HS-5 (cell line): ENCODE measurements around the gene GPX2.

ENCODE experiments used
- DNase-seq: peaks from one replicate; pipeline ENCODE4 v3.0.0-alpha.2; 2012; ENCODE audit warnings: low read depth

GPX2 gene

DNA sequence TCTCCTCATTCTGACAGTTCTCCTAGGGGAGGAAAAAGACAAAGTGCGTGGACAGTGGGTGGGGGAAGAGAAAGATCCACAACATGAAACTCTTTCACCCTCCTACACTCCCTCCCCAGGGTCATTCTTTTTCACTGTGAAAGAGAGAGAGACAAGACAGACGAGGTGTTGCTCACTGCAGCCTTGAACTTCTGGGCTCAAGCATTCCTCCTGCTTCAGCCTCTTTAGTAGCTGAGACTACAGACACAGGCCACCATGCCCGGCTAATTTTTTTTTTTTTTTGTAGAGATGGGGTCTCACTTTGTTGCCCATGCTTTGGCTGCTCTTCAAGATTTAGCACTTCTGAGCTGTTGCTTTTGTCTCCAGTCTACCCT is 2.7 kb downstream of the GPX2 start:
- DNase-seq, result no peak

DNA sequence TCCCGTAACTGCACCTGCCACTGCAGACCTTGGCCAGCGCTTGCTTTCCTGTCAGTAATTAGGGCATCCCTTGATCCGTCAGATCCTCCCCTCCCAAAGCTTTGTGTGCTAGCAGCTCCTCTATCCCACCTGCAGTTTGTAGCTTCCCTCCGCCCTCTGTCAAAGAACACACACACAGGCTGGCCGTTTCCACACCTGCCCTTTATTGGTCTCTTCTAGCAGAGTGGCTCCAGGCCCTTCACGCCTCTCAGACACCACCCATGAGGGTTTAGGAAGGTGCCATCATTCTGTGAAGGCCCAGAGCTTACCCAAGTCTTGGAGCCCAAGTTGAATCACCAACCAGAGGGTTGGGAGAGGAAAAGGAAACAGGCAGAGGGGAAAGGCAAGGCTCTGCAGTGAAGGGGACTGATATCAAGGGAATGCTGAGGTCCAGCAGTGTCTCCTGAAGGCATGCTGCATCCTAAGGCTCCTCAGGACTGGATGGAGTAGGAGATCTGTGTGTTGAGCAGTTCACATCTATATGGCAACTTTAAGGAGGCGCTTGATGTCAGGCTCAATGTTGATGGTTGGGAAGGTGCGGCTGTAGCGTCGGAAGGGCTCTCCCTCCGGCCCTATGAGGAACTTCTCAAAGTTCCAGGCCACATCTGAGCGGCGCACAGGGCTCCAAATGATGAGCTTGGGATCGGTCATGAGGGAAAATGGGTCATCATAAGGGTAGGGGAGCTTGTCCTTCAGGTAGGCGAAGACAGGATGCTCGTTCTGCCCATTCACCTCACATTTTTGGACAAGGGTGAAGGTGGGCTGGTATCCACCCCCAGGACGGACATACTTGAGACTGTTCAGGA is 3.4 kb downstream of the GPX2 start:
- no peak for DNase-seq

DNA sequence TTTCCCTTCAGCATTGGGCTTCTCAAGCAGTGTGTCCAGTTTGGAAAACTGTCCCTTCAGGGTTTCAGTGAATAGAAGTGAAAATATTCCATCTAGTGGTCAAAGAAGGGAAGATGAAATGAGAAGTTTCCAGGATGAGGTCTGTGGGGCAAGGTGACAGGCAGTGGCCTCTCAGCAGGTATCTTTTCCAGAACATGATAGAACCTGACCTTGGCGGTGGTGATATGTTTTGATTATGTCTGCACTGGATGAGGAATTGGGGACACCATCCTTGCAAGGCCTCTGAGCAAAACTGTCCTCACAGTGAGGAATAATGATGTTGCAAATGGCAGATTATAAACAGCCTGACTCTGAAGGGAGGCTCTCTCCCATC is 4.7 kb downstream of the GPX2 start:
- no peak for DNase-seq

DNA sequence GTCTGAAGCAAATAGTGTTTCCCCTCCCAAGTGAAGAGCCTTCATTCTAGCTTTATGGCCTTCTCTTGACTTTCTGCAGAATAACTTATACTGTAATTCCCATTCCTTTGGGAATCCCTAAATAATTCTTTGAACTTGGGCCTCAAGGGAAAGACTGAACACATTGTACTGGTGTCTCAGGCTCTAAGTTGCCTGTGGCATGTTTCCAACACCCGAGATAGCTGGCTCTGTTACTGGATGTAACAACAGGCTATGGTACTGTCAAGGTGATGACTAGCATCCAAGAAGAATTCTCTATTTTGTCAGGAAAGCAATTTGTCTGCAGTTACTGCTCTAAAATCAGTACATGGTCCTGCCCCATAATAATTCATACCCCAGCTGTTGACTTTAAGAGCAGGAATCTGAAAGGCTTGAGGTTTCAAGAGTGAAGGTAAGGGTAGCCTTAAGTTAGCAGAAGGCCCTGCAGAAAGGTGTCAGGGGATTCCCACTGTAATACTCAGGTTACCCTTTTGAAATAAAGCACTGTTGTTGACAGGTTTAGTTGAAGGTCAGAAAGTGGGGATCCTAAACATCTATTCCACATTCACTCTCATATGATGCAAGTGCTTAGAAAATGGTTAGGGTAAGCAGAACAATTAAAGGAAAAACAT is 5.2 kb downstream of the GPX2 start:
- no peak for DNase-seq

DNA sequence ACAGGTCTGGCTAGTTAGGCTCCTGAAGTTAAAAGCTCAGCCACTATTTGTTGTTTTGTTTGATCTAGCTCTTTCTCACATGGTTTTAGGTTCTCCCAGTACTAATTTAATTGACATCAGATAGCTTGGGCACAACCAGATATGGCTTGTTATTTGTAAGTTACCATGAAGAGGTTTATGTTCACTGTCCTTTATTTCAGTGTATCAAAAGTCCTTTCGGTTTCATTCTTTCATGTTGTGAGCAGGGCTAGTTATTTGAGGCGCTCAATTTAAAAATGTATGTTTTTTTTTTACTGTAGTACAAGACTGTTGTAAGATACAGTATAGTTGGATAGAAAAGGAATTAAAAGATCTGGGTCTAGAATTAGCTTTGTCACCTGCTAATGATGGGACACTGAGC is 7.0 kb downstream of the GPX2 start:
- DNase-seq, result no peak

GRCh38 chr14:64934338-64934929 is 8.1 kb downstream of the GPX2 start:
- DNase-seq, result no peak

GRCh38 chr14:64932231-64932630 is 10.3 kb downstream of the GPX2 start:
- no peak for DNase-seq

- DNase-seq, result no peak
These were observed 11.4 kb downstream of the GPX2 start for GRCh38 chr14:64931123-64931522.

- no peak for DNase-seq
These were observed 12.3 kb downstream of the GPX2 start for GRCh38 chr14:64930085-64930843.

GRCh38 chr14:64929014-64929359 is 13.6 kb downstream of the GPX2 start:
- DNase-seq, result no peak

GRCh38 chr14:64928239-64929013 is 14.1 kb downstream of the GPX2 start:
- DNase-seq, result no peak

DNA sequence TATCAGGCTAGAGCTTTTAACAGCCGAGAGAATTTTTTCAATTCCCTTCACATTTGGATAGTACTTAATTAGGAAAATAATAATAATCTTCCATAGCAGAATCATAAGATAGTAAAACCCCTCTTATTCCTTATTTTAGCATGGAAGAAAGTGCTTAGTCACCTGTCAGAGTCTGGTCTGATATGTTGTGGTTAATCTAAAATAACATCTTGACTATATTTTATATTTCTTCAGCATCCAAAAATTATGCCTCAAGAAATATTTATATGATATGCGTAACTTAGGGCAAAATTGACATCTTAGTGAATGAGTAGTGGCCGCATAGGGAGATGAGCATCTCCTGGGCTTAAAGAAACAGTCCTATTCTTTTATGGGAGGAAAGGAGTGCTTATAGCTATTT is 15.5 kb downstream of the GPX2 start:
- DNase-seq, result no peak

DNA sequence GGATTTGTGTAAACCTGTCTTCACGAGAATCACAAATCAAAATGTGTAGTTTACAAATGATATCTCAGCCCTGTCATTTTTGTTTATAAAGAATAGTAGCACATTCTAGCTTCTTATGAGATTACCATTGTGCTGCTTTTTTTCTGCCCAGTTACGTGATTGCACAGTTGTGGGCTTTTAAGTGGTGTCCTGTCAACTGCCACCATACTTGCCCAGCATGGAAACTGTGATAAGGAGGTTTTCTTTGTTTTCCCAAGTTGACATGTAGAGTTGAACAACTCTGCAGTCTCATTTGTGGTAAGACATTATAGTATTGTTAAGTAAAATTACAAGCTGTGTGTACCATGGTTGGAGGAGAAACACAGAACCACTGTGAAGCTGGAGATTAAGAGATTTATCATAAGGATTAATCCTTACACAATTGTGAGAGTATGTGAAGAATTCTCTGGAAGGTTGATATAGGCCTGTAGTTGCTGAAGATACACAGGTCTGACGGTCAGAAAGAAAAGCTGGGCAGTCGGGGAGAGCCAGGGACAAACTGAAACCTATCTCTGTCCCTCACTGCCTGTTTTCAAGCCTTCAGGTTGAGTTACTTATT is 16.0 kb downstream of the GPX2 start:
- no peak for DNase-seq

DNA sequence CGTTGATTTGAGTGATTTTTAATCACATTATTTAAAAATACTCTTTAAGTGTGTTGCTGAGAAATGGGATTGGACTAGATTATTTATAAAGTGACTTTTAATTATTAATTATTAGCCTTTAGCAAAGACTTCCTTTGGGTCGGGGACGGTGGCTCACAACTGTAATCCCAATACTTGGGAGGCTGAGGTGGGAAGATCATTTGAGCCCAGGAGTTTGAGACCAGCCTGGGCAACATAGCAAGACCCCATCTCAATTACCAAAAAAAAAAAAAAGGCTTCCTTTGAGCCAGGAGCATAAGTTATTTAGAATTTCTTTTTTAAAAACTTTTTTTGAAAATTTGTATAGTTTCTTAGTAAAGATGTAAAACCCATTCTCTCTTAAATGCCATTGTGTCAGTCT is 19.5 kb downstream of the GPX2 start:
- no peak for DNase-seq

DNA sequence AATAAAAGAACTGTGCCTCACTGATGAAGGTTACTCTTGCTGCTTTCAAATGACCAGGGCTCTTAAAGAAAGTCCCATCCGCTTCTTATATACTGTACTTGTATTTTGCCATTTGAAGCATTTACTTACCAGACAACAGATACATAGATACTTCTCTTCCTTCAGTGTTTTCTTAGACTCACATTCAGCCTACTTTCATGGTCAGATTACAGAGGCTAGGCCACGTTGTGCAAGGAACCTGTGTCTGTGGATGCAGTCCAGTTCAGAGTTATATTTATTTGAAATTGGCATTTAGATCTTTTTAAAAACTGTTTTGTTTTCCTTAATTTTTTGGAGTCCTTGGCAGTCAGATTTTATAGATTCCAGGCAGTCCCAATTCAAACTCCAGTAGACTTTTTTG is 22.1 kb downstream of the GPX2 start:
- DNase-seq, result no peak

DNA sequence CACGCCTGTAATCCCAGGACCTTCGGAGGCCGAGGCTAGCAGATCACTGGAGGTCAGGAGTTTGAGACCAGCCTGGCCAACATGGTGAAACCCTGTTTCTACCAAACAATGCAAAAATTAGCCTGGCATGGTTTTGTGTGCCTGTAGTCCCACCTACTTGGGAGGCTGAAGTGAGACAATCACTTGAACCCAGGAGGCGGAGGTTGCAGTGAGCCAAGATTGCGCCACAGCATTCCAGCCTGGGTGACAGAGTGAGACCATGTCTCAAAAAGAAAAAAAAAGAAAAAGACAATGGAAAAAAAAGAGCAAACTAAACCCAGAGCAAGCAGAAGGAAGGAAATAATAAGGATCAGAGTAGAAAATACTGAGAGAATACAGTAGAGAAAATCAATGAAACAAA is 22.9 kb downstream of the GPX2 start:
- no peak for DNase-seq

- DNase-seq, result no peak
These were observed 23.3 kb downstream of the GPX2 start for GRCh38 chr14:64919215-64919614.

GRCh38 chr14:64918216-64918615 is 24.3 kb downstream of the GPX2 start:
- no peak for DNase-seq

DNA sequence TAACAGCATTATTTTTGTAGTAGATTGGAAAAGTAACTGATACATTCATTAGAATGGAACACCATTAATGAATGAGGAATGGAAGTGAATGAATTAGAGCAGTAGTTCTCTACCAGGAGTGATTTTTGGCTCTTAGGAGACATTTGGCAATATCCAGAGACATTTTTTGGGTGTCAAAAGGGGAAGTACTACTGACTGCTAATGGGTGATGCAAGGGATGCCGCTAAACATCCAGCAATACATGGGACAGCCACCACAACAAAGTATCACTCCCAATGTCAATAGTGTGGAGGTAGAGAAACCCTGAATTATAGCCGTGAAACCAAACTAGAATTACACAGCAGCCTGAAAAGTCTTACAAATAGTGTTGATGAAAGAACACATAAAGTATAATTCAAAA is 26.7 kb downstream of the GPX2 start:
- DNase-seq, result no peak

GRCh38 chr14:64915029-64915424 is 27.5 kb downstream of the GPX2 start:
- DNase-seq, result no peak

- peak; percentile 95 for DNase-seq
These were observed 28.1 kb downstream of the GPX2 start, which contains the start of gene CHURC1 for GRCh38 chr14:64914237-64915028. Gene CHURC1 (plus strand): TSS chr14:64914455. CDS start chr14:64914496, 41 bp downstream.
